Neural progenitor cell (in vitro differentiated cells): ENCODE data around the gene C9orf78.

Experiments
- EZH2 ChIP-seq: fragments of 200-600 bp; sonication (generic); IDR thresholded peaks from 2 replicates; pipeline ENCODE4 v1.6.1; 2017; ENCODE audit warnings: antibody characterized with exemption, mild to moderate bottlenecking, moderate library complexity
- TF ChIP-seq, protein P1 (sequence below): fragments of 200-600 bp; sonication (generic); IDR thresholded peaks from 2 replicates; pipeline ENCODE4 v1.5.1; 2017; ENCODE audit warnings: antibody characterized with exemption, mild to moderate bottlenecking

GRCh38 chr9:129845373-129845772, 10.3 kb upstream of the C9orf78 start:
- TF ChIP-seq EZH2: no peak
- TF ChIP-seq, protein P1, sequence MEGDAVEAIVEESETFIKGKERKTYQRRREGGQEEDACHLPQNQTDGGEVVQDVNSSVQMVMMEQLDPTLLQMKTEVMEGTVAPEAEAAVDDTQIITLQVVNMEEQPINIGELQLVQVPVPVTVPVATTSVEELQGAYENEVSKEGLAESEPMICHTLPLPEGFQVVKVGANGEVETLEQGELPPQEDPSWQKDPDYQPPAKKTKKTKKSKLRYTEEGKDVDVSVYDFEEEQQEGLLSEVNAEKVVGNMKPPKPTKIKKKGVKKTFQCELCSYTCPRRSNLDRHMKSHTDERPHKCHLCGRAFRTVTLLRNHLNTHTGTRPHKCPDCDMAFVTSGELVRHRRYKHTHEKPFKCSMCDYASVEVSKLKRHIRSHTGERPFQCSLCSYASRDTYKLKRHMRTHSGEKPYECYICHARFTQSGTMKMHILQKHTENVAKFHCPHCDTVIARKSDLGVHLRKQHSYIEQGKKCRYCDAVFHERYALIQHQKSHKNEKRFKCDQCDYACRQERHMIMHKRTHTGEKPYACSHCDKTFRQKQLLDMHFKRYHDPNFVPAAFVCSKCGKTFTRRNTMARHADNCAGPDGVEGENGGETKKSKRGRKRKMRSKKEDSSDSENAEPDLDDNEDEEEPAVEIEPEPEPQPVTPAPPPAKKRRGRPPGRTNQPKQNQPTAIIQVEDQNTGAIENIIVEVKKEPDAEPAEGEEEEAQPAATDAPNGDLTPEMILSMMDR: no peak
